WTC11 (cell line): ENCODE results near the gene NHSL2.
"Not testable (repeated sequence)": the region's sequence is repeated elsewhere in the genome, so short reads cannot be mapped to it uniquely, and the experiment has no call there.

ENCODE experiments used
- CREM ChIP-seq: sonication (generic); formaldehyde crosslinking; IDR thresholded peaks from 2 replicates; pipeline ENCODE4 v1.8.1; 2022; ENCODE audit warnings: mild to moderate bottlenecking, missing genetic modification reagents, moderate library complexity
- ESRRA ChIP-seq: sonication (generic); formaldehyde crosslinking; IDR thresholded peaks from 2 replicates; pipeline ENCODE4 v1.8.1; 2022; ENCODE audit warnings: mild to moderate bottlenecking, missing genetic modification reagents, borderline replicate concordance
- NR1H2 ChIP-seq: sonication (generic); formaldehyde crosslinking; IDR thresholded peaks from 2 replicates; pipeline ENCODE4 v1.9.0; 2021; ENCODE audit warnings: mild to moderate bottlenecking, moderate library complexity, missing genetic modification reagents
- OVOL2 ChIP-seq: fragments of 250-450 bp; sonication (Bioruptor Pico); IDR thresholded peaks from 2 replicates; pipeline ENCODE4 v1.9.0; 2021; ENCODE audit warnings: mild to moderate bottlenecking, borderline replicate concordance
- SP1 ChIP-seq: sonication (generic); formaldehyde crosslinking; conservative IDR thresholded peaks from 2 replicates; pipeline ENCODE4 v1.8.1; 2022; ENCODE audit warnings: missing genetic modification reagents
- TCF7 ChIP-seq: sonication (generic); formaldehyde crosslinking; IDR thresholded peaks from 2 replicates; pipeline ENCODE4 v1.8.0; 2022; ENCODE audit warnings: mild to moderate bottlenecking, low read depth, missing genetic modification reagents, moderate library complexity
- TEAD4 ChIP-seq: sonication (generic); formaldehyde crosslinking; IDR thresholded peaks from 2 replicates; pipeline ENCODE4 v1.8.0; 2022; ENCODE audit warnings: mild to moderate bottlenecking, missing genetic modification reagents
- TF ChIP-seq, protein P1 (sequence below): fragments of 200-600 bp; IDR thresholded peaks from 2 replicates; pipeline ENCODE4 v1.8.0; 2022; ENCODE audit warnings: antibody characterized with exemption
- TF ChIP-seq, protein P2 (sequence below): sonication (generic); formaldehyde crosslinking; IDR thresholded peaks from 2 replicates; pipeline ENCODE4 v1.8.1; 2023; ENCODE audit warnings: mild to moderate bottlenecking, missing genetic modification reagents, moderate library complexity

DNA sequence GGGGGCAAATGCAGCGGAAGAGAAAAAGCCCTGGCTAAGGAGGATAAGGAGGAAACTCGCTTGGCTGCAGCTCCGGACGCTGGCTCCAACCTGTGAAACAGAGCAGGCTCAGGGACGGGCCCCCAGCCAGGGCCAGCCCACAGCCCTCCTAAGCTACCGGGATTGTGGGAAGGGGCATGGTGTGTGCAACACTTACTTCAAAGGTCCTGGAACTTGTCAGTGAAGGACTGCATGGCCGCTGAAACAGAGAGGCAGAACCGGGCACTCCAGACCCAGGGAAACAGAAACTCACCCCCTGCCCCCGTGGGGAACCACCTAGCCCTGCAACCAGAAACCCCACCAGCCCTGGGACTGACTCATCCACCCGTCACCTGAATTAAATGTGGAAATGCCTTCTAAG, 41.1 kb upstream of the NHSL2 start:
- TF ChIP-seq SP1 (CRISPR knock-in tag); CREM (CRISPR knock-in tag); TCF7 (CRISPR knock-in tag); OVOL2 (CRISPR knock-in tag); ESRRA (CRISPR knock-in tag); TEAD4; NR1H2 (CRISPR knock-in tag): not testable (repeated sequence)
- TF ChIP-seq, protein P1, sequence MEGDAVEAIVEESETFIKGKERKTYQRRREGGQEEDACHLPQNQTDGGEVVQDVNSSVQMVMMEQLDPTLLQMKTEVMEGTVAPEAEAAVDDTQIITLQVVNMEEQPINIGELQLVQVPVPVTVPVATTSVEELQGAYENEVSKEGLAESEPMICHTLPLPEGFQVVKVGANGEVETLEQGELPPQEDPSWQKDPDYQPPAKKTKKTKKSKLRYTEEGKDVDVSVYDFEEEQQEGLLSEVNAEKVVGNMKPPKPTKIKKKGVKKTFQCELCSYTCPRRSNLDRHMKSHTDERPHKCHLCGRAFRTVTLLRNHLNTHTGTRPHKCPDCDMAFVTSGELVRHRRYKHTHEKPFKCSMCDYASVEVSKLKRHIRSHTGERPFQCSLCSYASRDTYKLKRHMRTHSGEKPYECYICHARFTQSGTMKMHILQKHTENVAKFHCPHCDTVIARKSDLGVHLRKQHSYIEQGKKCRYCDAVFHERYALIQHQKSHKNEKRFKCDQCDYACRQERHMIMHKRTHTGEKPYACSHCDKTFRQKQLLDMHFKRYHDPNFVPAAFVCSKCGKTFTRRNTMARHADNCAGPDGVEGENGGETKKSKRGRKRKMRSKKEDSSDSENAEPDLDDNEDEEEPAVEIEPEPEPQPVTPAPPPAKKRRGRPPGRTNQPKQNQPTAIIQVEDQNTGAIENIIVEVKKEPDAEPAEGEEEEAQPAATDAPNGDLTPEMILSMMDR, result not testable (repeated sequence)
- TF ChIP-seq, protein P2, sequence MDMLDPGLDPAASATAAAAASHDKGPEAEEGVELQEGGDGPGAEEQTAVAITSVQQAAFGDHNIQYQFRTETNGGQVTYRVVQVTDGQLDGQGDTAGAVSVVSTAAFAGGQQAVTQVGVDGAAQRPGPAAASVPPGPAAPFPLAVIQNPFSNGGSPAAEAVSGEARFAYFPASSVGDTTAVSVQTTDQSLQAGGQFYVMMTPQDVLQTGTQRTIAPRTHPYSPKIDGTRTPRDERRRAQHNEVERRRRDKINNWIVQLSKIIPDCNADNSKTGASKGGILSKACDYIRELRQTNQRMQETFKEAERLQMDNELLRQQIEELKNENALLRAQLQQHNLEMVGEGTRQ (CRISPR knock-in tag), result not testable (repeated sequence)
